H1 (cell line): ENCODE measurements around the gene ACTL10. TPM values are rescaled to one million over a fixed set of nuclear protein-coding genes. Genes with fewer than 3 reads are reported as not detected.

ENCODE experiments used
- CTCF ChIA-PET: fragments of 300-600 bp; sonication (Branson Sonifier 250); formaldehyde crosslinking; loops from one replicate; lab custom pipeline; 2021; ENCODE audit not compliant: partially characterized antibody; lab: Charles Lee
- POLR2A ChIA-PET: fragments of 300-600 bp; sonication (Branson Sonifier 250); formaldehyde crosslinking; loops from one replicate; lab custom pipeline; 2021; ENCODE audit warnings: inconsistent platforms; ENCODE audit not compliant: partially characterized antibody; lab: Charles Lee
- DNase-seq, 2 experiments: peaks; one replicate each; pipeline versions ENCODE4 v3.0.0 to v3.0.0-alpha.2; 2010 to 2022; ENCODE audit warnings: low spot score in 2 of 2, low read depth in 1 of 2, mixed read lengths in 1 of 2
- FAIRE-seq: peaks from 2 replicates; lab custom pipeline; 2011; peaks lifted over from hg19 to GRCh38; lab: Jason Lieb, UNC
- H2AFZ ChIP-seq: 2 replicates; pipeline ENCODE4 v1.8.1; 2012; ENCODE audit warnings: low read length, inconsistent platforms
- H2AK5ac ChIP-seq: 2 replicates; pipeline ENCODE4 v1.6.1; 2013; ENCODE audit warnings: low read depth, low read length
- H2BK120ac ChIP-seq: replicated peaks from 2 replicates; pipeline ENCODE3; 2013; ENCODE audit warnings: low read depth, low read length, inconsistent platforms
- H2BK12ac ChIP-seq: 2 replicates; pipeline ENCODE4 v1.6.1; 2013; ENCODE audit warnings: low read depth, low read length
- H2BK15ac ChIP-seq: 2 replicates; pipeline ENCODE4 v1.6.1; 2013; ENCODE audit warnings: low read length
- H2BK20ac ChIP-seq: 2 replicates; pipeline ENCODE4 v1.6.1; 2013; ENCODE audit warnings: low read length
- H2BK5ac ChIP-seq: 2 replicates; pipeline ENCODE4 v1.6.1; 2013; ENCODE audit warnings: low read depth, low read length
- H3K14ac ChIP-seq: 2 replicates; pipeline ENCODE4 v1.6.1; 2013; ENCODE audit warnings: inconsistent platforms; ENCODE audit not compliant: insufficient read length
- H3K18ac ChIP-seq: 2 replicates; pipeline ENCODE4 v1.6.1; 2013; ENCODE audit warnings: low read length; ENCODE audit errors: extremely low read depth
- H3K23ac ChIP-seq: 2 replicates; pipeline ENCODE4 v1.6.1; 2013; ENCODE audit warnings: inconsistent platforms; ENCODE audit not compliant: insufficient read length
- H3K23me2 ChIP-seq: 2 replicates; pipeline ENCODE4 v1.6.1; 2013; ENCODE audit warnings: low read depth, low read length
- H3K27ac ChIP-seq: 2 replicates; pipeline ENCODE4 v1.6.1; 2011; ENCODE audit warnings: low read depth, low read length, inconsistent platforms
- H3K27me3 ChIP-seq, 4 experiments: replicated peaks in 1 of 4; 1 replicate in 1 of 4; 2 replicates in 3 of 4; pipeline versions ENCODE4 v1.6.1 to v1.8.1; 2011 to 2013; ENCODE audit warnings: low read length in 3 of 4, mild to moderate bottlenecking in 3 of 4, inconsistent platforms in 2 of 4, mixed read lengths in 2 of 4, moderate library complexity in 1 of 4; ENCODE audit not compliant: control insufficient read depth in 3 of 4, insufficient read depth in 3 of 4; ENCODE audit errors: extremely low read depth in 1 of 4
- H3K36me3 ChIP-seq, 4 experiments: 2 replicates each; pipeline versions ENCODE4 v1.6.1 to v1.8.1; 2011 to 2013; ENCODE audit warnings: mild to moderate bottlenecking in 4 of 4, low read length in 3 of 4, moderate library complexity in 2 of 4, control low read depth in 1 of 4, inconsistent platforms in 1 of 4; ENCODE audit not compliant: insufficient read depth in 4 of 4, control insufficient read depth in 2 of 4
- H3K4ac ChIP-seq: replicated peaks from 2 replicates; pipeline ENCODE3; 2013; ENCODE audit warnings: low read length, low read depth, mixed read lengths, inconsistent platforms; ENCODE audit not compliant: insufficient read length
- H3K4me1 ChIP-seq, 4 experiments: replicated peaks in 1 of 4; 1 replicate in 1 of 4; 2 replicates in 3 of 4; pipeline versions ENCODE4 v1.6.1 to v1.8.1; 2011 to 2013; ENCODE audit warnings: low read length in 3 of 4, inconsistent platforms in 2 of 4, mixed read lengths in 1 of 4; ENCODE audit not compliant: insufficient read depth in 4 of 4, control insufficient read depth in 3 of 4
- H3K4me2 ChIP-seq, 2 experiments: 2 replicates each; pipeline versions ENCODE4 v1.6.1 to v1.8.1; 2011 to 2013; ENCODE audit warnings: low read depth in 2 of 2, low read length in 2 of 2, control low read depth in 1 of 2, inconsistent platforms in 1 of 2, mild to moderate bottlenecking in 1 of 2; ENCODE audit not compliant: insufficient read depth in 1 of 2
- H3K4me3 ChIP-seq, 4 experiments: fragments of 200-600, 300-600 bp in 1 of 4; sonication (generic), shearing (Covaris generic), sonication (Bioruptor Twin) in 1 of 4; 2 replicates each; pipeline versions ENCODE4 v1.5.1 to v1.8.1; 2011 to 2016; ENCODE audit warnings: low read length in 4 of 4, low read depth in 3 of 4, control low read depth in 2 of 4, inconsistent platforms in 2 of 4, mild to moderate bottlenecking in 2 of 4, mixed read lengths in 1 of 4, moderate library complexity in 1 of 4; ENCODE audit not compliant: insufficient read depth in 2 of 4; ENCODE audit errors: extremely low read depth in 1 of 4
- H3K56ac ChIP-seq: replicated peaks from 2 replicates; pipeline ENCODE3; 2013; ENCODE audit warnings: low read depth, mild to moderate bottlenecking, mixed read lengths, low read length, inconsistent platforms; ENCODE audit not compliant: insufficient read length
- H3K79me1 ChIP-seq: 2 replicates; pipeline ENCODE4 v1.6.1; 2013; ENCODE audit warnings: low read depth, low read length, control low read depth
- H3K79me2 ChIP-seq, 2 experiments: 2 replicates each; pipeline versions ENCODE4 v1.6.1 to v1.8.1; 2012 to 2013; ENCODE audit warnings: low read length in 2 of 2, mild to moderate bottlenecking in 2 of 2, inconsistent platforms in 1 of 2; ENCODE audit not compliant: insufficient read depth in 2 of 2, control insufficient read depth in 1 of 2
- H3K9ac ChIP-seq, 4 experiments: replicated peaks in 1 of 4; 1 replicate in 1 of 4; 2 replicates in 3 of 4; pipeline versions ENCODE4 v1.6.1 to v1.8.1; 2011 to 2013; ENCODE audit warnings: low read depth in 3 of 4, low read length in 3 of 4, control low read depth in 2 of 4, mild to moderate bottlenecking in 2 of 4, moderate library complexity in 2 of 4, inconsistent platforms in 1 of 4; ENCODE audit errors: extremely low read depth in 1 of 4
- H3K9me3 ChIP-seq, 2 experiments: 2 replicates each; pipeline versions ENCODE4 v1.6.1 to v1.8.1; 2012 to 2013; ENCODE audit warnings: mild to moderate bottlenecking in 2 of 2, moderate library complexity in 2 of 2, control low read depth in 1 of 2, inconsistent platforms in 1 of 2, low read depth in 1 of 2, low read length in 1 of 2, mixed read lengths in 1 of 2; ENCODE audit not compliant: insufficient read depth in 2 of 2
- H4K20me1 ChIP-seq, 2 experiments: replicated peaks in 1 of 2; 2 replicates each; pipeline versions ENCODE3 to v1.8.1; 2011 to 2013; ENCODE audit warnings: inconsistent platforms in 2 of 2, low read length in 2 of 2, mild to moderate bottlenecking in 1 of 2; ENCODE audit not compliant: insufficient read depth in 2 of 2, control insufficient read depth in 1 of 2
- H4K5ac ChIP-seq: 2 replicates; pipeline ENCODE4 v1.6.1; 2013; ENCODE audit warnings: low read length, low read depth, mixed read lengths, inconsistent platforms; ENCODE audit not compliant: insufficient read length
- H4K8ac ChIP-seq: 2 replicates; pipeline ENCODE4 v1.8.0; 2013; ENCODE audit warnings: mild to moderate bottlenecking, moderate library complexity, low read length, inconsistent platforms; ENCODE audit not compliant: insufficient read depth; ENCODE audit errors: extremely low read depth
- H4K91ac ChIP-seq: replicated peaks from 2 replicates; pipeline ENCODE3; 2013; ENCODE audit warnings: low read length, mixed read lengths, inconsistent platforms; ENCODE audit not compliant: insufficient read length
- BCL11A ChIP-seq, 2 experiments: IDR thresholded peaks; one replicate each; pipeline ENCODE4 v1.6.1; 2011; ENCODE audit warnings: low read depth in 2 of 2, low read length in 2 of 2, mild to moderate bottlenecking in 2 of 2
- CBX8 ChIP-seq: fragments of 300-800, 300-1000 bp; sonication (generic); IDR thresholded peaks from 2 replicates; pipeline ENCODE4 v1.7.1; 2016; ENCODE audit warnings: low read depth, low read length, borderline replicate concordance
- E2F6 ChIP-seq: IDR thresholded peaks from 2 replicates; pipeline ENCODE4 v1.6.1; 2012; ENCODE audit warnings: inconsistent platforms
- MAX ChIP-seq: IDR thresholded peaks from 2 replicates; pipeline ENCODE4 v1.6.1; 2012; ENCODE audit warnings: inconsistent platforms
- WGBS, 2 experiments: shearing (Covaris generic) in 1 of 2; methylation state at CpG; one replicate each; pipeline versions ENCODE4 v1.1.6 to v1.1.7; 2013 to 2015; ENCODE audit warnings: low lambda C conversion rate in 2 of 2, mixed read lengths in 2 of 2, inconsistent platforms in 1 of 2, low coverage in 1 of 2, missing lambda C conversion rate in 1 of 2; ENCODE audit not compliant: insufficient replicate concordance in 2 of 2, insufficient coverage in 1 of 2, insufficient read length in 1 of 2; ENCODE audit errors: extremely low coverage in 1 of 2, missing lambda C conversion rate in 1 of 2; 5-methylcytosine and 5-hydroxymethylcytosine counted together
- polyA plus RNA-seq, 7 experiments: library from polyadenylated mRNA; depleted of rRNA in 3 of 7; stranded (reverse) in 5 of 7; unstranded in 2 of 7; fragments of >200 nt in 5 of 7; fragments of 200-250 nt in 2 of 7; gene quantifications; 1 replicate in 5 of 7; 2 replicates in 1 of 7; 4 replicates in 1 of 7; pipeline versions ENCODE4 v1.2.1 to v1.2.3, GENCODE V29; 2011 to 2013; ENCODE audit warnings: missing spikeins in 2 of 7, mixed read lengths in 2 of 7
- total RNA-seq: library from RNA; stranded (reverse); fragmentation: NEBNext Ultra II Directional; extraction: Animal tissue kit (Norgen Biotek cat#: 25700); gene quantifications from 2 replicates; pipeline ENCODE4 v1.2.1, GENCODE V29; 2021

The ACTL10 gene
- total and polyA plus RNA-seq, 2 of the 8 experiments (the other 6 are each of a cell fraction or from before 2014, with no cell fraction given), result 0.26 TPM; not detected in 1

DNA sequence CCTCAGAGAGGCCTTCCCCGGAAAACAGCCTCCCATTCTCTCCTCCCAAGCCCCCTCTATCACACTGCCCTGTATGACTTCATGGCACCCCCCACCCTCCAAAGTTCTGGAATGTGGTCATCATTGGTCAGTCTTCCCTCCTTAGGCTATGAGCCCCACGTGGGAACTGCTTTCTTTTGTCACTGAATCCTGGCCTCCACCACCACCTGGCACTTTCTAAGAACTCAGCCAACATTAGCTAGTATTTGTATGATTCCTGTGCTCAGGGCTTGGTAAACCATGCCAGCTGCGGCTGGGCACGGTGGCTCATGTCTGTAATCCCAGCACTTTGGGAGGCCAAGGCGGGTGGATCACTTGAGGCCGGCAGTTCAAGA, 27.9 kb downstream of the ACTL10 start:
- Histone ChIP-seq H3K9me3 (peaks cover 0 to 7% of the 10 kb centered on the region in 2 experiments; a peak in 1 of 4 replicates), H3K9ac (no peak overlapping the region; a peak in 2 of 7 replicates), H3K27ac (no peak overlapping the region), H4K20me1 (no peaks in the 10 kb centered on the region), H3K18ac (no peak overlapping the region), H3K4ac (no peak overlapping the region), H2AK5ac (no peak overlapping the region), H2AFZ (0 out of 2 replicates have a peak overlapping the region, but pooled peaks have one; percentile 95), H2BK15ac (no peak overlapping the region), H3K27me3 (peaks cover 0 to 3% (median 2%) of the 10 kb centered on the region in 4 experiments; a peak in 3 of 7 replicates), H4K5ac (no peak overlapping the region), H3K14ac (no peak overlapping the region), H4K8ac (no peak overlapping the region), H4K91ac (no peak overlapping the region), H3K23me2 (no peaks in the 10 kb centered on the region), H3K23ac (no peak overlapping the region), H2BK12ac (no peak overlapping the region; the same call in 1 of the 2 replicates), H3K79me2 (no peaks in the 10 kb centered on the region), H3K36me3 (no peaks in the 10 kb centered on the region), H3K56ac (no peak overlapping the region), H2BK5ac (no peak overlapping the region), H2BK20ac (no peak overlapping the region), H2BK120ac (no peak overlapping the region), H3K79me1 (no peaks in the 10 kb centered on the region), H3K4me3 (no peak overlapping the region), H3K4me2 (no peak overlapping the region; a peak in 1 of 4 replicates), H3K4me1 (peaks cover 0 to 16% (median 9%) of the 10 kb centered on the region in 4 experiments; a peak in 6 of 7 replicates)
- DNase-seq, result no peak
- no peak for TF ChIP-seq CBX8
- TF ChIP-seq BCL11A (IDR thresholded peaks at IDR 0.05; ENCODE audit: low read depth in 2 of 2, low read length in 2 of 2), result no peak
- TF ChIP-seq MAX, result peak; percentile 32; the same call in 1 of the 2 replicates
- peak; percentile 47; the same call in 1 of the 2 replicates for TF ChIP-seq E2F6
- ChIA-PET POLR2A (interaction anchor here (1.0 to 3.0 kb wide), 5 partner anchors 10 to 31 kb away, joined by 3 to 11 read pairs (median 6); partner anchors contain the start of gene PXMP4), CTCF (interaction anchor here (0.9 to 2.2 kb wide), 5 partner anchors 10 to 30 kb away, joined by 3 to 8 read pairs (median 5); no protein-coding TSS in a partner anchor)
- FAIRE-seq, result no peak
- WGBS, 2 experiments, result 84% methylated on average over 6 of the region's 6 CpGs; no CpG with 5 or more reads in 1 of the 2 experiments
